NCI-H2196 treated with DMSO at 0.1 percent for 48 hours (cell line): Measurements from ENCODE around the gene UNC13B.

Experiments
- DNase-seq: peaks from one replicate; lab custom pipeline; 2025; ENCODE audit not compliant: unreplicated experiment; lab: John Stamatoyannopoulos, UW

UNC13B gene

GRCh38 chr9:35415402-35416097, 253.7 kb downstream of the UNC13B start:
- no peak for DNase-seq

GRCh38 chr9:35416098-35416427, 254.3 kb downstream of the UNC13B start:
- no peak for DNase-seq

- no peak for DNase-seq
These were observed 260.5 kb downstream of the UNC13B start for GRCh38 chr9:35422346-35422745.

GRCh38 chr9:35422753-35423152, 260.9 kb downstream of the UNC13B start:
- DNase-seq = no peak

GRCh38 chr9:35423499-35423898, 261.7 kb downstream of the UNC13B start:
- no peak for DNase-seq

- no peak for DNase-seq
These were observed 262.8 kb downstream of the UNC13B start for GRCh38 chr9:35424356-35425352.

GRCh38 chr9:35426627-35427026, 264.8 kb downstream of the UNC13B start:
- no peak for DNase-seq

- DNase-seq = no peak
These were observed 269.7 kb downstream of the UNC13B start for GRCh38 chr9:35431467-35431866.

- no peak for DNase-seq
These were observed 270.3 kb downstream of the UNC13B start for GRCh38 chr9:35432076-35432475.

GRCh38 chr9:35436933-35437332, 275.1 kb downstream of the UNC13B start:
- no peak for DNase-seq

- no peak for DNase-seq
These were observed 284.2 kb downstream of the UNC13B start for GRCh38 chr9:35446012-35446411.

- no peak for DNase-seq
These were observed 286.7 kb downstream of the UNC13B start for GRCh38 chr9:35448496-35448895.

- no peak for DNase-seq
These were observed 290.7 kb downstream of the UNC13B start for GRCh38 chr9:35452481-35452880.

GRCh38 chr9:35453786-35454185, 292.0 kb downstream of the UNC13B start:
- no peak for DNase-seq
